NCI-H748 (cell line): ENCODE data around the gene ARL3.
"Not testable (repeated sequence)": the region's sequence is repeated elsewhere in the genome, so short reads cannot be mapped to it uniquely, and the experiment has no call there.

Experiments used
- DNase-seq: peaks from one replicate; lab custom pipeline; 2025; ENCODE audit not compliant: unreplicated experiment; lab: John Stamatoyannopoulos, UW

Gene ARL3, protein sequence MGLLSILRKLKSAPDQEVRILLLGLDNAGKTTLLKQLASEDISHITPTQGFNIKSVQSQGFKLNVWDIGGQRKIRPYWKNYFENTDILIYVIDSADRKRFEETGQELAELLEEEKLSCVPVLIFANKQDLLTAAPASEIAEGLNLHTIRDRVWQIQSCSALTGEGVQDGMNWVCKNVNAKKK

DNA sequence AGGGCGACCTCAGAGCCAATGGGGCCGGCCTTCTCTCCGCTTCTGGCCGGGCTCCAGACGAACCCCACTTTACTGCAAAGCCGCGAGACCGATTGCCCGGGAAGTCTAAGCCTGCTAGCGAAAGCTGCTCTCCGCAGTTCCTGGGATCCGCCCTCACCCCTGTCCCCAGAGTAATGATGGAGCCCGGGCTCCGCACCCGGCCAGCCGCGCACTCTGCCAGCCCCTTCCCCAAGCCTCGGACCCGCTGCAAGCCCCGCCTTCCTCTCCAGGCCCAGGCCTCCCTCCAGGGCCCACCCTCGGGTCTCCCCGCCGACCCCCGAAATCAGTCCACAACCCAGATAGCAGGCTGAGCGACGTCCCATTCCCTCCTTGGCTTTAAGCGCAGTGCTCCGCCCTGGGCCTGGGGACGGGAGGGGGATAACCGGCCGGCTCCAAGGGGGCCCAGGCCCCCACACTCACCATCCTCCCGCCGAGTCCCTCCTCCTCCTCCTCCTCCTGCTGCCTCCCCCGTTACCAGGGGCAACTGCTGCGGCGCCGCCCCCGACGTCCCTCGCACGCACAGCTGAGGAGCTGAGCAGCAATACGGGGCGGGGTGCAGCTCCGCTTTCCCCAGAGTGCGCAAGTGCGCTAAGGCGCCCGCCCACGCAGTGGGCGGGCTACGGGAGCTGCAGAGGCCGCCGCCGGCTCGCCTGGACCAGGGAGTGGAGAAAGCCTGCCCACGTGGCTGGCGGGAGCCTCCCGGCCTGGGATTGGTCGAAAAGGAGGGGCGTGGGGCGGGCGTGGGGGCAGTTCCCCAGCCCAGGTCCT is at the start of gene ARL3:
ARL3 (minus strand) TSS at position 584 of the 807 bp plus-strand sequence; CDS start at position 462, 122 bp downstream.
- DNase-seq = peak; percentile 98

DNA sequence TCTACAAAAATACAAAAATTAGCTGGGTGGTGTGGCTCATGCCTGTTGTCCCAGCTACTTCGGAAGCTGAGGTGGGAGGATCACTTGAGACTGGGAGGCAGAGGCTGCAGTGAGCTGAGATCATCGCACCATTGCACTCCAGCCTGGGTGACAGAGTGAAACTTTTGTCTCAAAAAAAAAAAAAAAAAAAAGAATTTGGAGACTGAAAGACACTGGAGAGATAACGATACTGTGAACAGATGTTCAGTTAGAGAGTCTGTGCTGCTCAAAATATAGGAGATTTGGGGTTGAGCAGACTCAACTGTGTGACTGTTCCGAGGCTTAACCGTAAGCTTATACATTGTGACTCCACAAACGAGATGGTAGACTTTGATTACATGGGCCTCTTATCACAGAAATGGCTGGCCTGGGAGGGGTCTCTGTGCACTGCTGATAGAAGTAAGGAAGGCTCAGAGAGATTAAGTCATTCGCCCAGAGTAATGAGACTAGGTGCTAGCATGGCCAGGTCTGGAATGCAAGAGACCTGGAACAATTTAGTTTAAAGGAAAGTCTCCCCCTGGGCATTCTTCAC is 48.9 kb upstream of the ARL3 start:
- no peak for DNase-seq

DNA sequence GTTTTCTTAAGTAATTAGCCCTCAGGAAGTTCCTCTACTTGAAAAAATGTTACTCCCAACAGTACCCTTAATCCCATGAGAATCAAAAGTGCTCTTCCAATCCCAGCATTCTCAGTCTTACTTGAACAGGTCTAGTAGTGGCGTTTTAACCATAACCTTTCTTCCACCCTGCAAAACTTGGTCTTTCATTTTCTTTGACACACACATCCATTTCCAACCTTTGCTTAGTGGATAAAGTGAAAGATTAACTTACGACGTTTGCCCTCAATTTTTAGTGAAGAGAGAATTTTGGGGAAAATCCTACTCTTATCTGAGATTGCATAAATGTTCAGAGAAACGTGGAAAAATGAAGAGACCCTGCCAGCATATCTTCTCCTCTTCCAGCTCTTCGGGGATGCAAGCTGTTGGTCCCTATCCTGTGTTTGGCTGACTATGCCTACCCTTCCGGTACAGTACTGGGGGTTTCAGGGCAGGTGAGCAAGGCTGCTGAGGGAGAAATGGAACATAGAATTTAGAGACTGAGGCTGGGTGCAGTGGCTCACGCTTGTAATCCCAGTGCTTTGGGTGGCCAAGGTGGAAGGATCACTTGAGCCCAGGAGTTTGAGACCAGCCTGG is 48.3 kb upstream of the ARL3 start:
- no peak for DNase-seq

DNA sequence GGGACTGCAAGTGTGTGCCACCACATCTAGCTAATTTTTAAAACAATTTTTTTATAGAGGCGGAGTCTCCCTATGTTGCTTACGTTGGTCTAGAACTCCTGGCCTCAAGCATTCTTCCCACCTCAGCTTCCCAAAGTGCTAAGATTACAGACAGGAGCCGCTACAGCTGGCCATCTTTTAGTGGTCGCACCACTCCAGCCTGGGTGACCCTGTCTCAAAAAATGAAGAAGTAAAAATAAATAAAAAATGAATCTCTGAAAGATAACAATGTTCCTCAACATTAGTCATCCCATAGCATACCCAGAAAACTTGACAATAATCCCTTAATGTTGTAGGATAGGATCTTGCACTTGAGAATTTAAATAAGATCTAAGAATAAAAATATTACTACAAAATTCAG is 47.8 kb upstream of the ARL3 start:
- DNase-seq = no peak

DNA sequence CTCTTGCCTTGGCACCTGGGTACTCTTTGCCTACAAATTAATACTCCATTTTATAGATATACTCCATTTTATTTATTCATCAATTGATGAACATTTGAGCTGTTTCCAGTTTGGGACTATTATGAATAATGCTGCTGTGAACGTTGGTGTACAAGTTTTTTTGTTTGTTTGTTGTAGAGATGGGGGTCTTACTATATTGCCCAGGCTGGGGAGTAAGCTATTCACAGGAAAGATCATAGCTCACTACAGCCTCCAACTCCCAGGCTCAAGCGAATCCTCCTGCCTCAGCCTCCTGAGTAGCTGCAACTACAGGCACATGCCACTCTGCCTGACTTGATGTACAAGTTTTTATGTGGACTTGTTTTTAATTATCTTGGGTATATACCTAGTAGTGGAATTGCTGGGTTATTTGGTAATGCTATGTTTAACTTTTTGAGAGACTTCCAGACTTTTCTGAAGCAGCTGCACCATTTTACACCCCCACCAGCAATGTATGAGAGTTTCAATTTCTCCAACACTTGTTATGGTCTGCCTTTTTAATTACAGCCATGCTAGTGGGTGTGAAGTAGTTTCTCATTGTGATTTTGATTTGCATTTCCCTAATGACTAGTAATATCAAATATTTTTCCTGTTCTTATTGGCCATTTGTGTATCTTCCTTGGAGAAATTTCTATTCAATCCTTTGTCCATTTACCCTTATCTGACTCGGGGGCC is 45.5 kb upstream of the ARL3 start:
- no peak for DNase-seq

DNA sequence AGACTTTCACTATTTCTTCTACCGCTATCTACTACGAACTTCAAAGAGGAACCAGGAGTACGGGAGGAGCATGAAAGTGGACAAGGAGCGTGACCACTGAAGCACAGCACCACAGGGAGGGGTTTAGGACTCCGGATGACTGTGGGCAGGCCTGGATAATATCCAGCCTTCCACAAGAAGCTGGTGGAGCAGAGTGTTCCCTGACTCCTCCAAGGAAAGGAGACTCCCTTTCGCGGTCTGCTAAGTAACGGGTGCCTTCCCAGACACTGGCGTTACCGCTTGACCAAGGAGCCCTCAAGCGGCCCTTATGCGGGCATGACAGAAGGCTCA is 44.7 kb upstream of the ARL3 start:
- DNase-seq = not testable (repeated sequence)

DNA sequence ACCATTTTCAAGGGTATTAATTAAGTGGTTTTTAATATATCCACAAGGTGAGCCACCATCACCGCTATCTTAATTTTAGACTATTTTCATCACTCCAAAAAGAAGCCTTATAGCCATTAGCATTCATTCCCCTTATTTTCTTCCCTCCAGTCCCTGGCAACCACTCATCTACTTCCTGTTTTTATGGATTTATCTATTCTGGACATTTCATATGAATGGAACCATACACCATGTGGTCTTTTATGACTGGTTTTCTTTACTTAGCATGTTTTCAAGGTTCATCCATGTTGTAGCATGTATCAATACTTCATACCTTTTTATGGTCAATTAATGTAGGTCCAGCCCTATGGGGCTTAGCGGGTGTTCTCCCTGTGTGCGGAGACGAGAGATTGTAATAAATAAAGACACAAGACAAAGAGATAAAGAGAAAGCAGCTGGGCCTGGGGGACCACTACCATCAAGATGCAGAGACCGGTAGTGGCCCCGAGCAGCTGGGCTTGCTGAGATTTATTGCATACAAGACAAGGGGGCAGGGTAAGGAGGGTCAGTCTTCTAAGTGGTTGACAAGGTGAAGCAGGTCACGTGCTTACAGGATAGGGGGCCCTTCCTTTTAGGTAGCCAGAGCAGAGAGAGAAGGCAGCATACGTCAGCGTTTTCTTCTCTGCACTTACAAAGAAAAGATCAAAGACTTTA is 44.2 kb upstream of the ARL3 start:
- no peak for DNase-seq

DNA sequence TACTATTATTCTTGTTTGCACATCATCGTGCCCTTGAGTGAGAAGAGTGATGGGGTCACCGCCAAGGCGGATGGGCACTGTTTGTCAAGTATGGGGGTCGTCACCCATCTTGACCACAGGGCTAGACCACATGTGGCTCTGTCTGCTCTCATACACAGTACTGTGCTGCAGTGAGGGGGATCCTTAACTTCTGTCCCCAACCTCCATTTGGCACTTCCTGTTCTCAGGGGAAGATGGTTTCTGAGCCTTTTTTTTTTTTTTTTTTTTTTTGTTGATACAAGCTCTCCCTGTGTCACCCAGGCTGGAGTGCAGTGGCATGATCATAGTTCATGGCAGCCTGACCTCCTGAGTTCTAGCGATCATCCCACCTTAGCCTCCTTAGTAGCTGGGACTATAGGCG is 43.1 kb upstream of the ARL3 start:
- DNase-seq = no peak

DNA sequence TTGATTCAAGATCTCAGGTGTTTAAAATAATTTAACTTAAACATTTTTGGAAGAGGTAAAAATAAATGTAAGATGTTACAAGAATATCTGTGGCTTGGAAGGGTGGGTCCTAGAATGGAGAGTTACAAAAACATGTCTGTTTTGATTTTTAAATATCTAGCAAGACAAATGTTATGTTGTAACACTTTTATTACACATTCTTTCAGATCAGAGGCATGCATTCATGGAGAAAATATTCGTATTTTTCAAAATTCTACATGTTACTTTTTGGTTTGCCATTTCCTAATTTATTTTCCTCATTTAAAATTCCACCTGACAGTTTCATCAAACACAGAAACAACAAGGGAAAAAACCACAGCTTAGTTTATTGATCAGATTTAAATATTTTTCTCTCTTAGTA is 39.5 kb upstream of the ARL3 start:
- DNase-seq = no peak

DNA sequence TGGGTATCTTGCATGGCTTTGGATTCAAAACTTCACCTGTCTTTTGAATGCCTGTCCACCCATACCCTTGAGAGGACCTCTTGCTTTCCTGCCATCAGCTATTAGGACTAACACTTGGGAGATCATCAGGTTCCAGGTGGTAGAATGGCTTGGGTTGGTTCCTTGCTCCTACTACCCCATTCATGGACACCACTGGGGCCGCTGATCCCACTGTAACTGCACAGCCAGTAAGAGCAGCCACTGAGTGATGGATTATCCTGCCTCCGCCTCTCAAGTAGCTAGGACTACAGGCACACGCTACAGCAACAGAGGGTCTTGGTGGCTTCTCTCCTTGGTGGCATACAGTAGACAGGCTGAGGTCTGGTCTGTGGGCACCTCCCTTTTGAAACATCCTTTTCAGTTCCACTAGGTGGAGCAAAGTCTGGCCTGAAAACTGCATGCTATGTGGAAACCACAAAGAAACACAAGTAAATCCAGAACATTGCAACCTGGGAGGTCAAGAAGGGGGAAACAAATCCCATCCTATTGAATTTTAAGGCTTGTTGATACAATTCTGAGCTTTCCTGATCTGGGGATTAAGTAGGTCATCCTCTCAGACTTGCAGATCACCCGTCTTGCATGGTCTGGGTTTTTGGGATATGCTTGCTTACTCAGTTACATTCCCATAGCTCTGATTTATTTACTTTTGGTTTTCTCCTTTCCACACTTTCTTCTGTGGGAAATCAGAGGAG is 38.9 kb upstream of the ARL3 start:
- no peak for DNase-seq

DNA sequence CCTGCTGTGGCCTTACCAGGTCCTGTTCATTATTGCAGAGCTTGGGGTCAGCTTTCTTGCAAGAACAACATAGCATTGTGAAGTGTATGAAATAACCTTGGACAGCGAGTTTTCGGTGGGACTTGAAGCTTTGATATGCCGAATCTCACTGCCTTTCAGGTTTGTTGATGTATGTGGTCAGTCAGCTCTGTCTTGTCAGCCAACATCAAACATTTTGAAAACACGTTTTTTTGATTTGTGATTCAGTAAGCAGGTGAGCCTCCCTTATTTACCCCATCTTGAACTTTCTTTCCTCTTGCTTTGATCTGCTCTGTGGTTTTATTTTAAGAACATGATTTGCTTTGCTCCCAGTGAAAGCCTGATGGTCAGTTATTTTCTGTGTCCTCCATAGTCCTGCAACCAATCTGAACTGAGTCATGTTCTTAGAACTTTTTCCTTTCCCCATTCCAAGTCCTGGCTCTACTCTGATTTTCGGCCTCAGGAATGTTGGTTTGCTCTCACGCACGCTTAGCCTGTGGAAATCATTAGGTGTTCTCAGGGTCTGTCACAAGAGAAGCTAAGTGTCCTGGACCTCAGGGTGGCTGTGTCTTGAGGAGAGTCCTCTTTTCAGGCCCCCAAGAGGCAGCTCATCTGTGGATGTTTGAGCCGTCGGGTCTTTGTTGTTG is 38.2 kb upstream of the ARL3 start:
- no peak for DNase-seq

DNA sequence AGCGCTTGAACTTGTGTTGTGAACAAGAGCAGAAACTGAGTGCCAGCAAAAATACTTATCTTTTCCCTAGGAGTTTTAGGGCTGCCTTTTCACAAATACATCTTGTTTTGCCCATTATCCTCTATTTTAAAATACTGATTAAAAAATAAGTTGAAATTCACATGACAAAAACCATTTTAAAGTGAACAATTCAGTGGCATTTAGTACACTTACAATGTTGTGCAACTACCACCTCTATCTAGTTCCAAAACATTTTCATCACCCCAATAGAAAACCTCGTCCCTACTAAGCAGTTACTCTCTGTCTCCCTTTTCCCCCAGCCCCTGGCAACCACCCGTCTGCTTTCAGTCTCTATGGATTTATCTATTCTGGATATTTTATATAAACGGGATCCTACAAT is 31.0 kb upstream of the ARL3 start:
- no peak for DNase-seq

DNA sequence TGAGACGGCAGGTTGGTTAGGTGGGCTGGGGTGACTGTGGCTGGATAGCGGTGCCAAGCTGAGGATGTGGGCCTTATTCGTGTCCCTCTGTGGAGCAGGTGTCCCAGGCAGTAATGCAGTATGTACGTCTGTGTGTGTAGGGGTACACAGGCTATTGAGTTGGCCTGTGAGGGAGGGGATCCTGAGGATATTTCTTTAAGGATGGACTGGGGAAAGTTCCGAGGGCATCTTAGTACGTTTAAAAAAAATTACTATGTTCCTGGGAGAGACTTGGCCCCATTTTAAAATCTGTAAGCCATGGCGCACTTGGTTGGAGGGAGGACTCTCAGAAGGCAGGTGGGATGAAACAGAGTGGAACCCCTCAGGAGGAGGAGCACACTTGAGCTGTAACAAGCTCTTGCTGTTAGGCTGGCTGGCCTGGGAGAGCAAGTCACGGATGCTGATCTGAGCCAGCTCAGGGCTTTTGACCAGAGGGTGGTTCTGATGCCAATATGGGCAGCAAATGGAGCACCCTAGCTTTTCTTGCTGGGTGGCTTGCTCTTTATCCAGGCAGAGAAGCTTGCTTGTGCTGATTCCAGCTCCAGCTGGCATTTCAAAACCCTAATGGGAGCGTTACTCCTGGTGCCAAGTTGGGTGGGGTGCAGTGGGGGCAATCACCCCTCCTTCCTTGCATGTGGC is 30.3 kb upstream of the ARL3 start:
- DNase-seq = peak; percentile 13

DNA sequence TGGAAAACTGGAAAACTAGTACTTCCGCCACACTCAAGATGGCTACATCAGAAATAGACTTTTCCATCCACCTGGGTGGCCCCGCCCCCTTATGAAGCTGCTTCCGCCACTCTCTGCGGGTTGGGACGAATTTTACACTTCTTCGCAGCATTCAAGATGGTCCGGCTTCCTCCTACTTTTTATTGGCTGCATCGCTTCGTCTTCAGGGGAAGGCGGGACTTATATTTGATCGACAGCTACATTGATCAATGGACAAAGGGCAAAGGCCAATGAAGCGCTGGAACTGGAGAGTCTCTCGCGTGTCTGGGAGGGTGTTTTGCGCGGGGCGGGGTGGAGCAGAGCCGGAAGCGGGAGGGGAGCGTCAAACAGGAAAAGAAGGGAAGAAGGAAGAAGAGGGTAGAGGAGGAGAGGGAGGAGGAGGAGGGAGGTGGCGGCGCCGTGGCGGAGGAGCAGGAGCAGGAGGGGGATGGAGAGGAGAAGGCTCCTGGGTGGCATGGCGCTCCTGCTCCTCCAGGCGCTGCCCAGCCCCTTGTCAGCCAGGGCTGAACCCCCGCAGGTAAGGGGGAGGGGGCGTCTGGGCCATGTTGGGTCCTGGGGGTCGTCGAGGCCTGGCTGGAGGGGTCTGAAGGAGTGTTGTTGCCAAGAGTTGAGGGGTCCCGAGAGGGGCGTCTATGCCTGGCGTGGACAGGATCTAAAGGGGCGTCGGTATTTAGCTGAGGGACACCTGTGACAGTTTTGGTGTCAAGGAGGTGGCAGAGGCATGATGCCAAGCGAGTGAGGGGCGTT is 29.6 kb upstream of the ARL3 start, which contains the start of gene WBP1L:
WBP1L (plus strand) TSS at position 361 of the 786 bp plus-strand sequence; CDS start at position 467, 106 bp downstream.
- peak; percentile 97 for DNase-seq

DNA sequence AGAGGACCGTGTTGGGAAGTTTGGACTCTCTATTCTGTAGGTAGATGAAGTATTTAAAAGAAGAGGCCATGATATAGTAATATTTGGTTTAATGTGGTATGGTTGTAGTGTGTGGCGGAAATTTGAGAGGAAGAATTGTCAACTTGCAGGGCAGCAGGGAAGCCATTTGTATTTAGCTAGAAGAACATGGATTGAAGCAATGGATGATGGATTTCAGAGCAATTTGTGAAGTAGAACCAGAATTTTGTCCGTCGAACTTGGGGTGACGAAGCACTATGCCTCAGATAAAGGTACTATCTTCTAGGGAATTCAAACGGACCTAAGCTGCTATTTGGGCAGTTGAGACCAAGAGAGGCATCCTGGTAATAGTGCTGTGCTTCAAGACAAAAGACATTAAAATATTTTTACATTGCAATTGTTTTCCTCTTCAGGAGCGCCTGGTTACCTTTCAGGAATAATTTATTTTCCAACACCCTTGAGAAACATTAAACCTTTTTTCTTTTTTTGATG is 28.9 kb upstream of the ARL3 start:
- no peak for DNase-seq

DNA sequence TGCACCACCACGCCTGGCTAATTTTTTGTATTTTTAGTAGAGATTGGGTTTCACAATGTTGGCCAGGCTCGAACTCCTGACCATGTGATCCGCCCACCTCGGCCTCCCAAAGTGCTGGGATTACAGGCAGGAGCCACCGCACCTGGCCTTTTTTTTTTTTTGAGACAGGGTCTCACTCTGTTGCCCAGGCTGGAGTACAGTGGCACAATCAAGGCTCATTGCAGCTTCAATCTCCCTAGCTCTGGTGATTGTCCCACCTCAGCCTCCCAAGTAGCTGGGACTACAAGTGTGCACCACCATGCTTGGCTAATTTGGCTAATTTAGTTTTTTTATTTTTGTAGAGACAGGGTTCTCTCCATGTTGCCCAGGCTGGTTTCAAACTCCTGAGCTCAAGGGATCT is 28.1 kb upstream of the ARL3 start:
- not testable (repeated sequence) for DNase-seq

DNA sequence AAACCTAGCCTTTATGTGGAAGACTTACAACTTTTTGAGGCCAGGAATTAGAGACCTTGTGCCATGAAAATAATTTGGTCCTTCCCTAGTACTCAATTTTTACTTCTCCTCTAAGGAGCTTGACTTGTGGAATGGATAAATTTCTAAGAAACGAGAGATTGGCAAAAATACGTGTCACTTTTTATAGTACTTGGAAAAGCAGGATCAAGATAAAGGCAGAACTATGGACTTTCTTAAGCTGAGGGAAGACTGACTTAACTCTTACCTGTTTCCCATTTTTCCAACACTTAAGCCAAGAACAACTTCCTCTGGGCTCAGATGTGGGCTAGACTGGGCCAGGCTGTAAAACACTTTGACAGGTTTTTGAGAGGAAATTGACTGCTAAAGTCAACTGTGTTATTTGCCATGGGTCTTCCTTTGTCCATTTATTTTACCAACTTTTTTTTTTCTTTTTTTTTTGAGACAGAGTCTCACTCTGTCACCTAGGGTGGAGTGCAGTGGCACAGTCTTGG is 27.6 kb upstream of the ARL3 start:
- no peak for DNase-seq

DNA sequence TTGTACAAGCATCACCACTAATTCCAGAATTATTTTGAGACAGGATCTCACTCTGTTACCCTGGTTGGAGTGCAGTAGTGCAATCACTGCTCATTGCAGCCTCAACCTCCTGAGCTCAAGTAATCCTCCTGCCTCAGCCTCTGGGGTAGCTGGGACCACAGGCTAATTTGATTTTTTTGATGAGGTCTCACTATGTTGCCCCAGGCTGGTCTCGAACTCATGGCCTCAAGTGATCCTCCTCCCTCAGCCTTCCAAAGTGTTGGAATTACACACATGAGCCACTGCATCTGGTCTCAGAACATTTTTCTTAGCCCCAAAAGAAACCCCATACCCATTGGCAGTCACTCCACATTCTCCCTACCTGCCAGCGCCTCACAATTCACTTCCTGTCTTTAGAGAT is 26.0 kb upstream of the ARL3 start:
- DNase-seq = no peak
